Nephron (organoid): ENCODE results near the gene SDC4.

Experiments used
- H3K27ac Mint-ChIP-seq, 3 experiments: 2 replicates each; pipeline ENCODE4 v1.8.0; 2020; ENCODE audit warnings: mixed read lengths in 3 of 3, mild to moderate bottlenecking in 2 of 3, moderate library complexity in 1 of 3
- H3K27me3 Mint-ChIP-seq: 2 replicates; pipeline ENCODE4 v1.8.0; 2021; ENCODE audit warnings: low read depth, mild to moderate bottlenecking, moderate library complexity, mixed read lengths
- H3K36me3 Mint-ChIP-seq: 2 replicates; pipeline ENCODE4 v1.8.0; 2020; ENCODE audit warnings: low read depth, mixed read lengths
- H3K4me1 Mint-ChIP-seq: 2 replicates; pipeline ENCODE4 v1.8.0; 2020; ENCODE audit warnings: mixed read lengths
- H3K4me3 Mint-ChIP-seq, 3 experiments: 2 replicates each; pipeline ENCODE4 v1.8.0; 2020; ENCODE audit warnings: mild to moderate bottlenecking in 3 of 3, mixed read lengths in 3 of 3, moderate library complexity in 2 of 3
- H3K9me3 Mint-ChIP-seq: 2 replicates; pipeline ENCODE4 v1.8.0; 2020; ENCODE audit warnings: mixed read lengths
- CTCF ChIP-seq, 3 experiments: fragments of 200-600 bp; sonication (generic); IDR thresholded peaks; one replicate each; pipeline ENCODE4 v1.5.0; 2021; ENCODE audit warnings: antibody characterized with exemption in 3 of 3; ENCODE audit not compliant: unreplicated experiment in 3 of 3

SDC4 gene

DNA sequence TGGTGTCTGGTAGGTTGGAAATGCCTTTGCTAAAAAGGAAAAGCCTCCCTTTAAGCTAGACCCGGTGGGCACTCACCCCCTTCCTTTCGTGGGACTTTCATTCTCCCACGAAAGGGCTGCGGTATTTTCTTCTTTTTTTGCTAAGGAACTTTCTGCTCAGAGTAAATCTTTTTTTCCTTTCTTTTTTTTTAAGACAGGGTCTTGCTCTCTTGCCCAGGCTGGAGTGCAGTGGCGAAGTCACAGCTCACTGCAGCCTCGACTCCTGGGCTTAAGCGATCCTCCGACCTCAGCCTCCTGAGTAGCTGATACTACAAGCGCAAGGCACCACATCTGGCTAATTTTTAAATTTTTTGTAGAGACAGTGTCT lies 25.9 kb upstream of the SDC4 start:
- Mint-ChIP-seq H3K9me3 (no peaks in the 10 kb centered on the region), H3K36me3 (peaks cover 7% of the 10 kb centered on the region), H3K27ac (peak overlapping the region; percentile 23 to 81 (median 79)), H3K27me3 (peaks cover 7% of the 10 kb centered on the region), H3K4me1 (peaks cover 4% of the 10 kb centered on the region), H3K4me3 (peak overlapping the region; percentile 76 to 87 (median 83))
- TF ChIP-seq CTCF (IDR thresholded peaks at IDR 0.05; ENCODE audit: unreplicated experiment in 3 of 3), result peak in 1 of 3 experiments; percentile 23

- no peaks in the 10 kb centered on the region for H3K9me3 Mint-ChIP-seq
- peaks cover 13% of the 10 kb centered on the region for H3K36me3 Mint-ChIP-seq
- peaks cover 7% of the 10 kb centered on the region for H3K27me3 Mint-ChIP-seq
- H3K4me1 Mint-ChIP-seq, result peaks cover 4% of the 10 kb centered on the region
- peak overlapping the region; percentile 23 to 81 (median 79) for H3K27ac Mint-ChIP-seq
- peak overlapping the region; percentile 76 to 87 (median 83) for H3K4me3 Mint-ChIP-seq
- peak; percentile 82 to 84 (median 82) for TF ChIP-seq CTCF (IDR thresholded peaks at IDR 0.05; ENCODE audit: unreplicated experiment in 3 of 3)
Measured at GRCh38 chr20:45373353-45374100, 25.3 kb upstream of the SDC4 start.

DNA sequence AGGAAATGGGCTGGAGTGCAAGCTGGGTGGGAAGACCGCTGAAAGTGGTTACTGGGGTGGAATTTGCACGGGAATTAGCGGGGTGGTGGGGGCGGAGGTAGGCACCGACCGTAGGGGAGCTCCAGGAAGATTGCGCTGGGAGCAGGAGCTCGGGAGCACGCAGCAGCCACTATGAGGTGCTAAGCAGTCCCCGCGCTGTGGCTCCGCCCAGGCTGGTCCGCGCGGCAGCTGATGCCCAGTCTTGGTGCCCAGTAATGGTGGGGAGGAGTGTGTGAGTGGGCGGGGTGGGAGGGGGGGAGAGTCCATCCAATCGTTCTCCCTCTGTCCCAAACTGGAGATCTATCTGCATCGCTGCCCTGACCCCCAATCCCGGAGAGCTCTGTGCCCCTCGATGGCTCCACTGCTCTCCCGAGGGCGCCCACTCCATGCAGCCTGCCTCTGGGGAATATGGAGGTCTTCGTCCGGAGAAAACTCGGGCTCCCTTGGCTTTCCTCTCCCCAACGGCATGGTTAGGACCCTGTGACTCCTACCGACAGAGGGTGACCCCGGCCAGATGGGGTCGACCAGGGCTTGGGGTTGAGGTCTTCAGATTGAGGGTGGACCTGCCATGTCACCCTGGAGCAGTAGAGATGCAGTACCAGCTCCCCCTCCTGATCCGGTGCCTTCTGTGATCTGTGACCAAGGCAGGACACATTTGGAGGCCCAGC lies 24.6 kb upstream of the SDC4 start:
- H3K4me1 Mint-ChIP-seq, result peaks cover 4% of the 10 kb centered on the region
- H3K36me3 Mint-ChIP-seq, result peaks cover 20% of the 10 kb centered on the region
- peaks cover 7% of the 10 kb centered on the region for H3K27me3 Mint-ChIP-seq
- no peaks in the 10 kb centered on the region for H3K9me3 Mint-ChIP-seq
- H3K4me3 Mint-ChIP-seq, result peak overlapping the region; percentile 2 to 87 (median 76)
- TF ChIP-seq CTCF (IDR thresholded peaks at IDR 0.05; ENCODE audit: unreplicated experiment in 3 of 3), result no peak
- H3K27ac Mint-ChIP-seq, result no peak overlapping the region

- TF ChIP-seq CTCF (IDR thresholded peaks at IDR 0.05; ENCODE audit: unreplicated experiment in 3 of 3), result no peak
- Mint-ChIP-seq H3K27ac (no peak overlapping the region), H3K27me3 (peaks cover 7% of the 10 kb centered on the region), H3K4me1 (peaks cover 4% of the 10 kb centered on the region), H3K4me3 (peak overlapping the region; percentile 2 to 50 (median 19)), H3K9me3 (no peaks in the 10 kb centered on the region), H3K36me3 (peaks cover 24% of the 10 kb centered on the region)
Measured at GRCh38 chr20:45372241-45372640, 24.0 kb upstream of the SDC4 start.

DNA sequence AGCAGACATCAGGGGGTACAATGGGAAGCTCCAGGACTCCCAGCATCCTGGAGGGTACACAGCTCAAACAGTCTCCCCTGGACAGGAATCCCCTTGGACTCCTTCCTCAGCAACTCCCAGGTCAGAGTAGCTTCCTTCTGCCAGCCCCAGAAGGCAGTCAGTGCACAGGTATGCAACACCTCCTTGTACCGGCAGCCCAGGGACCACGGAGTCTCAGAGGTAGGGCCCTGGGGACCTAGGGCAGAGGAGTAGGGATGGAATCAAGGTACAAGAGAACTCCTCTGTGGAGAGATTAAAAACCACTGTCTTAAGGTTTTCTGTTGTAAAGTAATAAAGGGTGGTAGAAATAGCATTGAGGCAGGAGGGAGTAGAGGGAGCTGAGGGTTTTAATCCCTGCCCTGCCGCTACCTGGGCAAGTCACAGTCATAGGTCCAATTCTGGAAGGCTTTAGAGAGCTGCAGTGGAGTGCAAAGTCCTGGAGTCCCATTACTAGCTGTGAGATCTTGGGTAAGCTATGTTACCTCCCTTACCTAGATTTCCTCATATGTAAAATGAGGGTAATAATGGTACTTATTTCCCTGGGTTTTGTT lies 22.4 kb upstream of the SDC4 start:
- H3K36me3 Mint-ChIP-seq, result peaks cover 34% of the 10 kb centered on the region
- peak overlapping the region in 1 of 3 experiments; percentile 4 for H3K27ac Mint-ChIP-seq
- H3K4me1 Mint-ChIP-seq, result no peaks in the 10 kb centered on the region
- TF ChIP-seq CTCF (IDR thresholded peaks at IDR 0.05; ENCODE audit: unreplicated experiment in 3 of 3), result no peak
- H3K4me3 Mint-ChIP-seq, result no peak overlapping the region
- H3K9me3 Mint-ChIP-seq, result no peaks in the 10 kb centered on the region
- peaks cover 7% of the 10 kb centered on the region for H3K27me3 Mint-ChIP-seq
